Sigmoid colon (tissue), 7 donors: Measurements from ENCODE around the gene NEUROG1. TPM values are rescaled to one million over a fixed set of nuclear protein-coding genes. Genes with fewer than 3 reads are reported as not detected.

Experiments used
- DNase-seq: peaks from one replicate; pipeline ENCODE4 v3.0.0-alpha.2; 2019
- H3K27ac ChIP-seq, 4 donors: fragments of 200-600 bp; sonication (generic); one replicate each; pipeline ENCODE4 v1.5.1; 2016 to 2019; ENCODE audit warnings: mild to moderate bottlenecking in 1 of 4
- H3K27me3 ChIP-seq, 3 donors: fragments of 200-600 bp; sonication (generic); one replicate each; pipeline ENCODE4 v1.5.1; 2019; ENCODE audit warnings: mild to moderate bottlenecking in 1 of 3
- H3K36me3 ChIP-seq, 4 donors: fragments of 200-600 bp; sonication (generic); one replicate each; pipeline ENCODE4 v1.5.1; 2016 to 2019
- H3K4me1 ChIP-seq, 4 donors: fragments of 200-600 bp; sonication (generic); one replicate each; pipeline ENCODE4 v1.5.1; 2017 to 2019
- H3K4me3 ChIP-seq, 4 donors: fragments of 200-600 bp; sonication (generic); one replicate each; pipeline ENCODE4 v1.5.1; 2017 to 2019; ENCODE audit warnings: mild to moderate bottlenecking in 2 of 4, moderate library complexity in 1 of 4
- H3K9me3 ChIP-seq, 4 donors: fragments of 200-600 bp in 3 of 4; sonication (generic) in 3 of 4; one replicate each; pipeline versions ENCODE4 v1.5.1 to v1.6.1; 2013 to 2019
- POLR2A ChIP-seq, 2 donors: fragments of 450-650 bp; IDR thresholded peaks; one replicate each; pipeline ENCODE4 v1.6.1; 2016; ENCODE audit warnings: antibody characterized with exemption in 2 of 2, mild to moderate bottlenecking in 2 of 2, moderate library complexity in 2 of 2
- WGBS, 2 donors: extraction: QIAGEN DNeasy Blood & Tissue Kit; methylation state at CpG; one replicate each; pipeline ENCODE4 v1.1.7; 2013; 5-methylcytosine and 5-hydroxymethylcytosine counted together
- intact Hi-C: fragments of 100-400 bp; cut with DNase I; formaldehyde crosslinking; loops from one replicate; pipeline ENCODE4 v1.15.1; 2023
- polyA plus RNA-seq, 3 donors: library from polyadenylated mRNA; stranded (reverse); fragments of 200-250 nt; gene quantifications; one replicate each; pipeline ENCODE4 v1.2.3, GENCODE V29; 2013
- total RNA-seq, 4 donors: library from RNA; depleted of rRNA; stranded (reverse); fragments of >200 nt; gene quantifications; one replicate each; pipeline ENCODE4 v1.1.0, GENCODE V29; 2016
- donor health status: healthy with polysubstance abuse.
- donor health status: Bipolar disorder and iron deficiency.
- donor health status: healthy.

NEUROG1 gene
- total and polyA plus RNA-seq, 7 donors, result not detected

- Histone ChIP-seq H3K4me3 (no peak overlapping the region), H3K27ac (no peak overlapping the region), H3K4me1 (peaks cover 0 to 18% (median 16%) of the 10 kb centered on the region in 4 donors), H3K27me3 (peaks cover 9 to 55% (median 45%) of the 10 kb centered on the region in 3 donors), H3K36me3 (no peaks in the 10 kb centered on the region), H3K9me3 (no peaks in the 10 kb centered on the region)
- no peak for TF ChIP-seq POLR2A (IDR thresholded peaks at IDR 0.05)
- DNase-seq, result no peak
- intact Hi-C loops, result no loop called here
- 80 to 81% methylated on average over 5 of the region's 5 CpGs for WGBS, 2 donors
Observed at GRCh38 chr5:135484674-135485086, 51.1 kb downstream of the NEUROG1 start.

Other genes with a start within 250 kb of the NEUROG1 start
- gene MACROH2A1, start 136.7 kb downstream of the NEUROG1 start, total RNA-seq, result 100 to 1,000 TPM; 153 to 191 (median 179) TPM
- gene MACROH2A1, start 136.7 kb downstream of the NEUROG1 start, polyA plus RNA-seq, result 100 to 1,000 TPM; 123 to 202 (median 175) TPM
- gene DCANP1, start 88.6 kb downstream of the NEUROG1 start, total RNA-seq, result not detected
- under 1 TPM in 2 of 3 donors, not detected in 1; 0.13 to 0.46 TPM for gene DCANP1, start 88.6 kb downstream of the NEUROG1 start, polyA plus RNA-seq
- not detected for gene TIFAB, start 83.6 kb downstream of the NEUROG1 start, total RNA-seq
- gene TIFAB, start 83.6 kb downstream of the NEUROG1 start, polyA plus RNA-seq, result 1 to 10 TPM in 1 of 3 donors, under 1 TPM in 1, not detected in 1; 0.46 to 1.4 TPM
- 10 to 100 TPM in 2 of 4 donors, 1 to 10 TPM in 2; 2.2 to 16.1 (median 12.3) TPM for gene CXCL14, start 43.0 kb upstream of the NEUROG1 start, total RNA-seq
- 10 to 100 TPM; 24.5 to 56.7 (median 46.2) TPM for gene CXCL14, start 43.0 kb upstream of the NEUROG1 start, polyA plus RNA-seq